ENCODE measurements around the gene HMCN2. TPM values are rescaled to one million over a fixed set of nuclear protein-coding genes. Genes with fewer than 3 reads are reported as not detected.

Gene HMCN2
- polyA plus RNA-seq, 1 of the 3 experiments (the other 2 are of a cell fraction) = 0.15 TPM

DNA sequence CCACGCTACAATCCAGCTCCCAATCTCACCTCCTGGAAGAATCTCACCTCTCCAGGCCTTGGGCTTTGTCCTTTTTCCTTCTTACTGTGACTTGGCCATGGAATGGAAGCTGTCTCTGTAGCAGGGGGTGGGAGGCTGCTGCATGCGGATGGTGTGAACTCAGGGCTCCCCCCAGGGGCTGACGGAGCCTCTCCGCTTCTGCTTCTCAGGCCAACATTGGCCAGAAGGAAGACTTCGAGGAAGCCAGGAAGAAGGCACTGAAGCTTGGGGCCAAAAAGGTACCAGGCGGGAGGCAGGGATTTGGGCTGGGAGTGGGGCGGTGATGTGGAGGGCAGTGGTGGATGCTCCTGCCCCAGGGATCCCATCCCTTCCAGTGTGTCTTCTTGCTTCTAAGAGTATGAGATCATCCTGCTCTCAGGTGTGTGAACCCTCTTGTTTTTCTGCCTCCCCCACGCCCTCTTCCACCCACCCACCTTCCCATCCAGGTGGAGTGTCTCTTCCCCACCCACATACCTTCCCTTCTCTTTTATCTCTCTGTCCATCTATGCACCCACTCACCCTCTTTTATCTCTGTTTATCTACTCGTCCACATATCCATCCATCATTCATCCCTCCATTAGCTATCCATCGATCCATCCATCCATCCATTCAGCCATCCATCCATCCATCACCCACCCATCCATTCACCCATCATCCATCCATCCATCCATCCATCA is 188.7 kb downstream of the HMCN2 start:
- POLR2A ChIA-PET = interaction anchor here (0.6 to 0.8 kb wide), 2 partner anchors 17 to 31 kb away, joined by 3 read pairs; no protein-coding TSS in a partner anchor
- Histone ChIP-seq H3K79me2 (ENCODE audit: insufficient read depth) (no peaks in the 10 kb centered on the region), H3K4me1 (ENCODE audit: control insufficient read depth in 1 of 2, insufficient read depth in 2 of 2, low read depth in 1 of 2, low read length in 1 of 2) (peaks cover 13 to 57% of the 10 kb centered on the region in 2 experiments; a peak in 3 of 4 replicates), H3F3A (replicated peaks; ENCODE audit: insufficient read depth) (no peaks in the 10 kb centered on the region), H3K27ac (ENCODE audit: low read depth in 2 of 2, low read length in 1 of 2) (peak overlapping the region in 1 of 2 experiments; percentile 96; a peak in 2 of 4 replicates), H3K9me2 (no peaks in the 10 kb centered on the region), H3K9me3 (no peaks in the 10 kb centered on the region), H3K27me3 (ENCODE audit: insufficient read depth) (0 out of 2 replicates have a peak, but pooled peaks cover 6% of the 10 kb centered on the region), H3K4me3 (ENCODE audit: low read depth in 2 of 2, low read length in 1 of 2) (no peak overlapping the region), H3K4me2 (no peak overlapping the region), H3K9ac (no peak overlapping the region), H3K36me3 (replicated peaks in 1 of 2; ENCODE audit: control insufficient read depth in 1 of 2, insufficient read depth in 2 of 2, low read length in 1 of 2) (no peaks in the 10 kb centered on the region), H4K20me1 (ENCODE audit: insufficient read depth) (no peaks in the 10 kb centered on the region), H2AFZ (ENCODE audit: low read depth) (no peak overlapping the region)
- TF ChIP-seq FOXJ3 (CRISPR knock-in tag; IDR thresholded peaks at IDR 0.05) = no peak
- TF ChIP-seq, protein P1, sequence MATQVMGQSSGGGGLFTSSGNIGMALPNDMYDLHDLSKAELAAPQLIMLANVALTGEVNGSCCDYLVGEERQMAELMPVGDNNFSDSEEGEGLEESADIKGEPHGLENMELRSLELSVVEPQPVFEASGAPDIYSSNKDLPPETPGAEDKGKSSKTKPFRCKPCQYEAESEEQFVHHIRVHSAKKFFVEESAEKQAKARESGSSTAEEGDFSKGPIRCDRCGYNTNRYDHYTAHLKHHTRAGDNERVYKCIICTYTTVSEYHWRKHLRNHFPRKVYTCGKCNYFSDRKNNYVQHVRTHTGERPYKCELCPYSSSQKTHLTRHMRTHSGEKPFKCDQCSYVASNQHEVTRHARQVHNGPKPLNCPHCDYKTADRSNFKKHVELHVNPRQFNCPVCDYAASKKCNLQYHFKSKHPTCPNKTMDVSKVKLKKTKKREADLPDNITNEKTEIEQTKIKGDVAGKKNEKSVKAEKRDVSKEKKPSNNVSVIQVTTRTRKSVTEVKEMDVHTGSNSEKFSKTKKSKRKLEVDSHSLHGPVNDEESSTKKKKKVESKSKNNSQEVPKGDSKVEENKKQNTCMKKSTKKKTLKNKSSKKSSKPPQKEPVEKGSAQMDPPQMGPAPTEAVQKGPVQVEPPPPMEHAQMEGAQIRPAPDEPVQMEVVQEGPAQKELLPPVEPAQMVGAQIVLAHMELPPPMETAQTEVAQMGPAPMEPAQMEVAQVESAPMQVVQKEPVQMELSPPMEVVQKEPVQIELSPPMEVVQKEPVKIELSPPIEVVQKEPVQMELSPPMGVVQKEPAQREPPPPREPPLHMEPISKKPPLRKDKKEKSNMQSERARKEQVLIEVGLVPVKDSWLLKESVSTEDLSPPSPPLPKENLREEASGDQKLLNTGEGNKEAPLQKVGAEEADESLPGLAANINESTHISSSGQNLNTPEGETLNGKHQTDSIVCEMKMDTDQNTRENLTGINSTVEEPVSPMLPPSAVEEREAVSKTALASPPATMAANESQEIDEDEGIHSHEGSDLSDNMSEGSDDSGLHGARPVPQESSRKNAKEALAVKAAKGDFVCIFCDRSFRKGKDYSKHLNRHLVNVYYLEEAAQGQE (IDR thresholded peaks at IDR 0.05; ENCODE audit: low read depth, low read length) = no peak
- no peak for TF ChIP-seq GATA2 (CRISPR knock-in tag; IDR thresholded peaks at IDR 0.05)
- no peak for TF ChIP-seq MEF2A (IDR thresholded peaks at IDR 0.05; ENCODE audit: borderline replicate concordance, low read depth)
- no peak for TF ChIP-seq PBX3 (IDR thresholded peaks at IDR 0.05)
- no peak for TF ChIP-seq RCOR1 (IDR thresholded peaks at IDR 0.05; ENCODE audit: low read length)
- no peak for TF ChIP-seq ZBTB33 (IDR thresholded peaks at IDR 0.05; ENCODE audit: borderline replicate concordance, low read depth)
- TF ChIP-seq TCF12 (IDR thresholded peaks at IDR 0.05) = no peak
- no peak for TF ChIP-seq RAD21 (IDR thresholded peaks at IDR 0.05; ENCODE audit: low read length)
- TF ChIP-seq GABPA (IDR thresholded peaks at IDR 0.05; ENCODE audit: low read depth) = no peak
- no peak for TF ChIP-seq EP300 (IDR thresholded peaks at IDR 0.05; ENCODE audit: borderline replicate concordance in 1 of 2, low read depth in 1 of 2, low read length in 1 of 2)
- no peak for TF ChIP-seq NRF1 (IDR thresholded peaks at IDR 0.05; ENCODE audit: low read depth, low read length)
- TF ChIP-seq, protein P2, sequence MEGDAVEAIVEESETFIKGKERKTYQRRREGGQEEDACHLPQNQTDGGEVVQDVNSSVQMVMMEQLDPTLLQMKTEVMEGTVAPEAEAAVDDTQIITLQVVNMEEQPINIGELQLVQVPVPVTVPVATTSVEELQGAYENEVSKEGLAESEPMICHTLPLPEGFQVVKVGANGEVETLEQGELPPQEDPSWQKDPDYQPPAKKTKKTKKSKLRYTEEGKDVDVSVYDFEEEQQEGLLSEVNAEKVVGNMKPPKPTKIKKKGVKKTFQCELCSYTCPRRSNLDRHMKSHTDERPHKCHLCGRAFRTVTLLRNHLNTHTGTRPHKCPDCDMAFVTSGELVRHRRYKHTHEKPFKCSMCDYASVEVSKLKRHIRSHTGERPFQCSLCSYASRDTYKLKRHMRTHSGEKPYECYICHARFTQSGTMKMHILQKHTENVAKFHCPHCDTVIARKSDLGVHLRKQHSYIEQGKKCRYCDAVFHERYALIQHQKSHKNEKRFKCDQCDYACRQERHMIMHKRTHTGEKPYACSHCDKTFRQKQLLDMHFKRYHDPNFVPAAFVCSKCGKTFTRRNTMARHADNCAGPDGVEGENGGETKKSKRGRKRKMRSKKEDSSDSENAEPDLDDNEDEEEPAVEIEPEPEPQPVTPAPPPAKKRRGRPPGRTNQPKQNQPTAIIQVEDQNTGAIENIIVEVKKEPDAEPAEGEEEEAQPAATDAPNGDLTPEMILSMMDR (IDR thresholded peaks at IDR 0.05) = no peak
- no peak for DNase-seq
- 88% methylated on average over 10 of the region's 10 CpGs for WGBS (ENCODE audit: low lambda C conversion rate)
- CTCF ChIA-PET = interaction anchor here (0.7 to 3.1 kb wide), 15 partner anchors 8 to 1240 kb away, joined by 3 to 16 read pairs (median 4); partner anchors contain the start of gene HMCN2
